NCI-H2227 (cell line): ENCODE measurements around the gene ZNF578.
A peak's percentile ranks its signal among the peaks of the same experiment; 100 is the strongest.
"Not testable (repeated sequence)": the region's sequence is repeated elsewhere in the genome, so short reads cannot be mapped to it uniquely, and the experiment has no call there.

Source experiments
- DNase-seq: peaks from one replicate; lab custom pipeline; 2025; ENCODE audit not compliant: unreplicated experiment; lab: John Stamatoyannopoulos, UW

Gene ZNF578

GRCh38 chr19:52507266-52507665, 53.9 kb downstream of the ZNF578 start:
- no peak for DNase-seq

GRCh38 chr19:52516191-52516590, 62.8 kb downstream of the ZNF578 start:
- no peak for DNase-seq

- DNase-seq, result no peak
Observed at GRCh38 chr19:52518646-52519045, 65.3 kb downstream of the ZNF578 start.

GRCh38 chr19:52519175-52519574, 65.8 kb downstream of the ZNF578 start:
- DNase-seq, result not testable (repeated sequence)

- no peak for DNase-seq
Observed at GRCh38 chr19:52520013-52520412, 66.7 kb downstream of the ZNF578 start.

GRCh38 chr19:52522551-52522950, 69.2 kb downstream of the ZNF578 start:
- no peak for DNase-seq

GRCh38 chr19:52524086-52524485, 70.7 kb downstream of the ZNF578 start:
- DNase-seq, result no peak

GRCh38 chr19:52527134-52527955, 74.0 kb downstream of the ZNF578 start, which contains the start of gene ZNF808:
Gene ZNF808, plus strand, starts transcription at chr19:52527668. Its CDS starts 15,617 bp downstream, at chr19:52543285.
- peak; percentile 89 for DNase-seq

GRCh38 chr19:52527956-52528351, 74.6 kb downstream of the ZNF578 start:
- DNase-seq, result no peak

GRCh38 chr19:52532480-52532879, 79.1 kb downstream of the ZNF578 start:
- DNase-seq, result no peak

GRCh38 chr19:52533901-52534300, 80.5 kb downstream of the ZNF578 start:
- no peak for DNase-seq

- DNase-seq, result not testable (repeated sequence)
Observed at GRCh38 chr19:52535385-52535770, 82.0 kb downstream of the ZNF578 start.

- DNase-seq, result no peak
Observed at GRCh38 chr19:52535771-52536447, 82.6 kb downstream of the ZNF578 start.

- DNase-seq, result no peak
Observed at GRCh38 chr19:52536448-52536800, 83.1 kb downstream of the ZNF578 start.

- not testable (repeated sequence) for DNase-seq
Observed at GRCh38 chr19:52538815-52539214, 85.5 kb downstream of the ZNF578 start.

GRCh38 chr19:52541176-52541575, 87.8 kb downstream of the ZNF578 start:
- DNase-seq, result not testable (repeated sequence)

- DNase-seq, result no peak
Observed at GRCh38 chr19:52541608-52542007, 88.3 kb downstream of the ZNF578 start.

- not testable (repeated sequence) for DNase-seq
Observed at GRCh38 chr19:52542541-52542940, 89.2 kb downstream of the ZNF578 start.

GRCh38 chr19:52542984-52543664, 89.8 kb downstream of the ZNF578 start:
- DNase-seq, result no peak

- DNase-seq, result no peak
Observed at GRCh38 chr19:52554216-52554971, 101.0 kb downstream of the ZNF578 start.
